B cell (primary cell): ENCODE measurements around the gene KRT12. TPM values are rescaled to one million over a fixed set of nuclear protein-coding genes. Genes with fewer than 3 reads are reported as not detected.

Experiments
- ATAC-seq: fragments of 200-7000 bp; cut with Tn5 transposase; one replicate; pipeline ENCODE4 v1.10.0; 2021; ENCODE audit warnings: low read depth, mild to moderate bottlenecking, moderate number of reproducible peaks, moderate library complexity
- CTCF ChIA-PET: fragments of 350-600 bp; sonication (Branson Sonifier 250); formaldehyde crosslinking; loops from one replicate; lab custom pipeline; 2021; ENCODE audit warnings: antibody characterized with exemption, inconsistent platforms; lab: Charles Lee
- POLR2A ChIA-PET: fragments of 350-600 bp; sonication (Branson Sonifier 250); formaldehyde crosslinking; loops from one replicate; lab custom pipeline; 2021; ENCODE audit warnings: antibody characterized with exemption; lab: Charles Lee
- DNase-seq: peaks from one replicate; pipeline ENCODE4 v3.0.0; 2013
- H2AFZ ChIP-seq: 2 replicates; pipeline ENCODE4 v1.6.1; 2012; ENCODE audit warnings: mild to moderate bottlenecking, low read depth, low read length; ENCODE audit not compliant: insufficient read depth, poor library complexity, severe bottlenecking
- H3K27ac ChIP-seq, 2 donors: 1 replicate in 1 of 2; 2 replicates in 1 of 2; pipeline ENCODE4 v1.5.1; 2012 to 2013; ENCODE audit warnings: low read length in 2 of 2, mild to moderate bottlenecking in 2 of 2, moderate library complexity in 1 of 2
- H3K27me3 ChIP-seq, 4 experiments: fragments of 200-600 bp in 1 of 4; sonication (generic) in 1 of 4; replicated peaks in 1 of 4; 1 replicate in 2 of 4; 2 replicates in 2 of 4; pipeline versions ENCODE4 v1.6.1 to v1.7.0; 2013 to 2016; ENCODE audit warnings: low read length in 3 of 4, mild to moderate bottlenecking in 2 of 4, mixed read lengths in 1 of 4, moderate library complexity in 1 of 4; ENCODE audit not compliant: insufficient read depth in 4 of 4, control insufficient read depth in 3 of 4; ENCODE audit errors: control extremely low read depth in 1 of 4
- H3K36me3 ChIP-seq, 2 experiments: replicated peaks in 1 of 2; 1 replicate in 1 of 2; 2 replicates in 1 of 2; pipeline versions ENCODE4 v1.6.1 to v1.7.1; 2013; ENCODE audit warnings: low read length in 1 of 2; ENCODE audit not compliant: insufficient read depth in 2 of 2, control insufficient read depth in 1 of 2; ENCODE audit errors: control extremely low read depth in 1 of 2, extremely low read depth in 1 of 2
- H3K4me1 ChIP-seq, 2 donors: fragments of 200-600 bp in 1 of 2; sonication (generic) in 1 of 2; 1 replicate in 1 of 2; 2 replicates in 1 of 2; pipeline versions ENCODE4 v1.5.1 to v1.6.1; 2013 to 2017; ENCODE audit warnings: low read length in 2 of 2; ENCODE audit not compliant: control insufficient read depth in 2 of 2, insufficient read depth in 2 of 2
- H3K4me2 ChIP-seq: replicated peaks from 2 replicates; pipeline ENCODE3; 2012; ENCODE audit warnings: mild to moderate bottlenecking, low read depth, low read length; ENCODE audit not compliant: poor library complexity, severe bottlenecking
- H3K4me3 ChIP-seq, 5 experiments: fragments of 200-600 bp in 1 of 5; sonication (generic) in 1 of 5; 1 replicate in 3 of 5; 2 replicates in 2 of 5; pipeline versions ENCODE4 v1.5.1 to v1.7.0; 2011 to 2016; ENCODE audit warnings: low read length in 4 of 5, mild to moderate bottlenecking in 4 of 5, low read depth in 2 of 5, control low read depth in 1 of 5, moderate library complexity in 1 of 5; ENCODE audit not compliant: insufficient read depth in 1 of 5; ENCODE audit errors: control extremely low read depth in 1 of 5, extremely low read depth in 1 of 5
- H3K79me2 ChIP-seq: fragments of 200-600 bp; sonication (generic); one replicate; pipeline ENCODE4 v1.6.0; 2016; ENCODE audit warnings: low read length; ENCODE audit not compliant: control insufficient read depth, insufficient read depth
- H3K9ac ChIP-seq: fragments of 200-600 bp; sonication (generic); 2 replicates; pipeline ENCODE4 v1.6.1; 2017; ENCODE audit warnings: mild to moderate bottlenecking, low read length, moderate library complexity
- H3K9me3 ChIP-seq, 3 donors: one replicate each; pipeline versions ENCODE4 v1.6.1 to v1.7.1; 2013; ENCODE audit warnings: low read length in 2 of 3; ENCODE audit not compliant: control insufficient read depth in 2 of 3, insufficient read depth in 1 of 3; ENCODE audit errors: control extremely low read depth in 1 of 3
- H4K20me1 ChIP-seq: 2 replicates; pipeline ENCODE4 v1.6.0; 2012; ENCODE audit warnings: mild to moderate bottlenecking, low read length; ENCODE audit not compliant: insufficient read depth, control insufficient read depth, poor library complexity, severe bottlenecking
- H3K27ac Mint-ChIP-seq: one replicate; pipeline ENCODE4 v1.8.0; 2021; ENCODE audit warnings: mixed read lengths
- H3K27me3 Mint-ChIP-seq: one replicate; pipeline ENCODE4 v1.8.0; 2021; ENCODE audit warnings: mixed read lengths
- H3K4me1 Mint-ChIP-seq: one replicate; pipeline ENCODE4 v1.8.0; 2021; ENCODE audit warnings: mixed read lengths
- H3K4me3 Mint-ChIP-seq: one replicate; pipeline ENCODE4 v1.8.0; 2021; ENCODE audit warnings: mixed read lengths
- H3K9me3 Mint-ChIP-seq: one replicate; pipeline ENCODE4 v1.8.0; 2022; ENCODE audit warnings: mixed read lengths; ENCODE audit not compliant: insufficient read depth
- EZH2 ChIP-seq: IDR thresholded peaks from 2 replicates; pipeline ENCODE4 v1.6.1; 2012; ENCODE audit warnings: borderline replicate concordance, low read depth, mild to moderate bottlenecking, moderate library complexity, low read length; ENCODE audit not compliant: insufficient read depth, poor library complexity, severe bottlenecking
- WGBS: methylation state at CpG from one replicate; pipeline ENCODE4 v1.1.5; 2013; ENCODE audit warnings: missing lambda C conversion rate; ENCODE audit not compliant: insufficient coverage; 5-methylcytosine and 5-hydroxymethylcytosine counted together
- intact Hi-C: fragments of 100-400 bp; cut with micrococcal nuclease; formaldehyde crosslinking; loops from one replicate; pipeline ENCODE4 v1.10.0; 2022
- polyA plus RNA-seq: library from polyadenylated mRNA; depleted of rRNA; stranded (reverse); fragments of >200 nt; gene quantifications from 2 replicates; pipeline ENCODE4 v1.2.3, GENCODE V29; 2012
- total RNA-seq, 2 donors: library from RNA; stranded (reverse); fragments of 120-200 nt in 1 of 2; gene quantifications; 1 replicate in 1 of 2; 2 replicates in 1 of 2; pipeline versions ENCODE4 v1.2.3 to v1.2.4, GENCODE V29; 2013 to 2022
- TF ChIP-seq, protein P1 (sequence below): fragments of 200-600 bp; IDR thresholded peaks from one replicate; pipeline ENCODE4 v1.8.0; 2022; ENCODE audit warnings: antibody characterized with exemption, mild to moderate bottlenecking

KRT12 gene
- total and polyA plus RNA-seq, 2 donors (not counting 1 experiment from before 2014, with no cell fraction given): not detected

DNA sequence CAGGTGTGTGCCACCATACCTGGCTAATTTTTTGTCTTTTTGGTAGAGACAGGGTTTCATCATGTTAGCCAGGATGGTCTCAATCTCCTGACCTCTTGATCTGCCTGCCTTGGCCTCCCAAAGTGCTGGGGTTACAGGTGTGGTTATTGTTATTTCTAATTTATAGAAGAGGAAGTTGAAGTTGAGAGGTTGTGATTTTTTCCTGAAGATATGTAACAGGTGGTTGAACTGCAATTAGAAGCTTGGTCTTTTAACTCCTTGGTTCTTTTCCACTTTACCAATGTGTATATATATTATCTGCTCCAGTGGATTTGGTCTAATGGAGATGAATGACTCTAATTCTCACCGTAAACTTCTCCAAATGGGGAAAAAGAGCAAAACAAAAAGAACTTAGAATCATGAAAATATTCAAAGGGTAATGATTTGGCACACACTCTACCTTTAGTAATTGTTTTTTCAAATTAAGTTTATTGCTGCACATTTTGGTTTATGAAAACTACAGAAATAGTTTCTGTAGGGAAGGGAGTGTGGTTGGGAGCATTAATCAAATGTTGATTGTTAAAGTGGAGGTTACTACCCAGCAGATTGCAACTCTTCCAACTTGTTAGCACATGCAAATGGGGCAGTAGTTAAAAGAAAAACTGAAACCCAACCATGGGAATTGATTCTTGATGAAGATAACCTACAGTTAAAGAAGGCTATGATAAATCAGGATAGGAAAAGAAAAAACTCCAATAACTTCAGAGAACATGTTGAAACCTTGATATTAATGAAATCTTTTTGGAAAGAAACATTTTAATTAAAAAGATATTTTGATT is 42.8 kb downstream of the KRT12 start:
- Mint-ChIP-seq H3K27me3 (peaks cover 32% of the 10 kb centered on the region), H3K27ac (no peak overlapping the region), H3K4me3 (no peak overlapping the region), H3K4me1 (peaks cover 8% of the 10 kb centered on the region), H3K9me3 (no peaks in the 10 kb centered on the region)
- H3K27me3 ChIP-seq: peaks cover 0 to 3% (median 0%) of the 10 kb centered on the region in 4 experiments
- TF ChIP-seq, protein P1, sequence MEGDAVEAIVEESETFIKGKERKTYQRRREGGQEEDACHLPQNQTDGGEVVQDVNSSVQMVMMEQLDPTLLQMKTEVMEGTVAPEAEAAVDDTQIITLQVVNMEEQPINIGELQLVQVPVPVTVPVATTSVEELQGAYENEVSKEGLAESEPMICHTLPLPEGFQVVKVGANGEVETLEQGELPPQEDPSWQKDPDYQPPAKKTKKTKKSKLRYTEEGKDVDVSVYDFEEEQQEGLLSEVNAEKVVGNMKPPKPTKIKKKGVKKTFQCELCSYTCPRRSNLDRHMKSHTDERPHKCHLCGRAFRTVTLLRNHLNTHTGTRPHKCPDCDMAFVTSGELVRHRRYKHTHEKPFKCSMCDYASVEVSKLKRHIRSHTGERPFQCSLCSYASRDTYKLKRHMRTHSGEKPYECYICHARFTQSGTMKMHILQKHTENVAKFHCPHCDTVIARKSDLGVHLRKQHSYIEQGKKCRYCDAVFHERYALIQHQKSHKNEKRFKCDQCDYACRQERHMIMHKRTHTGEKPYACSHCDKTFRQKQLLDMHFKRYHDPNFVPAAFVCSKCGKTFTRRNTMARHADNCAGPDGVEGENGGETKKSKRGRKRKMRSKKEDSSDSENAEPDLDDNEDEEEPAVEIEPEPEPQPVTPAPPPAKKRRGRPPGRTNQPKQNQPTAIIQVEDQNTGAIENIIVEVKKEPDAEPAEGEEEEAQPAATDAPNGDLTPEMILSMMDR: no peak
- no peak for TF ChIP-seq EZH2
- no peak overlapping the region for H3K4me2 ChIP-seq
- ATAC-seq (no peak), DNase-seq (no peak)
- H3K36me3 ChIP-seq: no peaks in the 10 kb centered on the region
- POLR2A ChIA-PET: no interaction called here
- CTCF ChIA-PET: interaction anchor here (1.4 kb wide), 1 partner anchor 18 kb away, joined by 3 read pairs; no protein-coding TSS in a partner anchor
- no peak overlapping the region for H3K4me3 ChIP-seq
- peaks cover 4 to 5% of the 10 kb centered on the region in 2 donors for H3K4me1 ChIP-seq
- no peak overlapping the region for H3K9ac ChIP-seq
- intact Hi-C loops: no loop called here
- no peaks in the 10 kb centered on the region for H4K20me1 ChIP-seq
- no CpG with 5 or more reads among the region's 1 CpG for WGBS
- peaks cover 15% of the 10 kb centered on the region for H3K79me2 ChIP-seq
- H3K27ac ChIP-seq: no peak overlapping the region
- H2AFZ ChIP-seq: no peak overlapping the region
- peaks cover 0 to 3% (median 0%) of the 10 kb centered on the region in 3 donors for H3K9me3 ChIP-seq
